GM23248 (cell line): ENCODE results near the gene NYNRIN. TPM values are rescaled to one million over a fixed set of nuclear protein-coding genes. Genes with fewer than 3 reads are reported as not detected.

ENCODE experiments used
- DNase-seq: peaks from one replicate; pipeline ENCODE4 v3.0.0-alpha.2; 2015
- H2AFZ ChIP-seq: fragments of 200-600 bp; sonication (generic); 2 replicates; pipeline ENCODE4 v1.6.1; 2016; ENCODE audit warnings: antibody characterized with exemption
- H3F3A ChIP-seq: fragments of 200-600 bp; sonication (generic); 2 replicates; pipeline ENCODE4 v1.6.1; 2016; ENCODE audit warnings: mild to moderate bottlenecking, antibody characterized with exemption, mixed run types; ENCODE audit not compliant: insufficient read depth
- H3K27ac ChIP-seq: fragments of 200-600 bp; sonication (generic); 2 replicates; pipeline ENCODE4 v1.5.1; 2016; ENCODE audit warnings: mild to moderate bottlenecking
- H3K27me3 ChIP-seq: fragments of 200-600 bp; sonication (generic); replicated peaks from 2 replicates; pipeline ENCODE4 v1.6.1; 2016; ENCODE audit warnings: mild to moderate bottlenecking; ENCODE audit not compliant: insufficient read depth
- H3K36me3 ChIP-seq: fragments of 200-600 bp; sonication (generic); 2 replicates; pipeline ENCODE4 v1.6.1; 2016; ENCODE audit warnings: low read depth, mild to moderate bottlenecking
- H3K4me1 ChIP-seq: fragments of 200-600 bp; sonication (generic); 2 replicates; pipeline ENCODE4 v1.6.1; 2016; ENCODE audit warnings: mild to moderate bottlenecking; ENCODE audit not compliant: insufficient read depth
- H3K4me2 ChIP-seq: fragments of 200-600 bp; sonication (generic); one replicate; pipeline ENCODE4 v1.6.1; 2016; ENCODE audit warnings: mild to moderate bottlenecking; ENCODE audit not compliant: unreplicated experiment
- H3K4me3 ChIP-seq: fragments of 200-600 bp; sonication (generic); 2 replicates; pipeline ENCODE4 v1.5.1; 2016; ENCODE audit warnings: mild to moderate bottlenecking
- H3K79me2 ChIP-seq: fragments of 200-600 bp; sonication (generic); 2 replicates; pipeline ENCODE4 v1.6.1; 2016; ENCODE audit warnings: mild to moderate bottlenecking; ENCODE audit not compliant: insufficient read depth
- H3K9ac ChIP-seq: fragments of 200-600 bp; sonication (generic); 2 replicates; pipeline ENCODE4 v1.6.1; 2016; ENCODE audit warnings: mild to moderate bottlenecking
- H3K9me2 ChIP-seq: fragments of 200-600 bp; sonication (generic); 2 replicates; pipeline ENCODE4 v1.6.1; 2016; ENCODE audit warnings: mixed run types, mild to moderate bottlenecking, moderate library complexity; ENCODE audit not compliant: insufficient read depth
- H3K9me3 ChIP-seq: fragments of 200-600 bp; sonication (generic); one replicate; pipeline ENCODE4 v1.6.1; 2017; ENCODE audit warnings: low read depth
- H4K20me1 ChIP-seq: fragments of 200-600 bp; sonication (generic); 2 replicates; pipeline ENCODE4 v1.6.0; 2016; ENCODE audit not compliant: insufficient read depth
- EZH2 ChIP-seq: fragments of 200-600 bp; sonication (generic); IDR thresholded peaks from 2 replicates; pipeline ENCODE4 v1.6.1; 2018; ENCODE audit warnings: antibody characterized with exemption, mild to moderate bottlenecking; ENCODE audit not compliant: insufficient read depth, poor library complexity, severe bottlenecking
- EZH2phosphoT487 ChIP-seq: fragments of 200-600 bp; sonication (generic); IDR thresholded peaks from 2 replicates; pipeline ENCODE4 v1.6.1; 2018; ENCODE audit warnings: antibody characterized with exemption, moderate library complexity, mild to moderate bottlenecking, low read depth; ENCODE audit not compliant: insufficient read depth
- WGBS, 2 experiments: methylation state at CpG; one replicate each; pipeline ENCODE4 v1.1.6; 2015 to 2017; ENCODE audit warnings: low lambda C conversion rate in 2 of 2, low coverage in 1 of 2; ENCODE audit errors: missing lambda C conversion rate in 2 of 2; 5-methylcytosine and 5-hydroxymethylcytosine counted together
- in situ Hi-C: fragments of 300-500 bp; cut with MboI; formaldehyde crosslinking; loops from 2 replicates; pipeline ENCODE4 v1.15.0; 2020
- polyA plus RNA-seq: library from polyadenylated mRNA; unstranded; fragments of >200 nt; fragmentation: Nextera tagmentation; extraction: Ambion mirVana; gene quantifications from 2 replicates; pipeline ENCODE4 v1.2.1, GENCODE V29; 2016
- total RNA-seq: library from RNA; depleted of rRNA; stranded (reverse); fragments of >200 nt; shearing (Covaris generic); gene quantifications from 2 replicates; pipeline ENCODE4 v1.2.3, GENCODE V29; 2014

NYNRIN gene
- total and polyA plus RNA-seq, 2 experiments from 2014 or later: 2.2 to 4.4 TPM

DNA sequence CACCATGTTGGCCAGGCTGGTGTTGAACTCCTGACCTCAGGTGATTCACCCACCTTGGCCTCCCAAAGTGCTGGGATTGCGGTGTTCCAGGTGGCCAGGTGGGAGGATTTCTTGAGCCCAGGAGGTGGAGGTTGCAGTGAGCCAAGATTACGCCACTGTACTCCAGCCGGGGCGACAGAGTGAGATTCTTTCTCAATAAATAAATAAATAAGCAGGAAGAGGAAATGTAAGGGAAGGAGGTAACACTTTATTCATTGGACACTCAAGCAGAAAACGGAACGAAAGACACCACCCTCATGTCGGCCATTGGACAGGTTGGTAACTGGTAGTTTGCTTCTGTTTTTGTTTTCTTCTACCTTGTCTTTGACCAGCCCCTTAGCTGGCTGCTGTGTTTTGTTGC lies 43.8 kb upstream of the NYNRIN start:
- no peaks in the 10 kb centered on the region for H3K9me3 ChIP-seq
- 94 to 95% methylated on average over 7 of the region's 7 CpGs for WGBS, 2 experiments
- H4K20me1 ChIP-seq: no peaks in the 10 kb centered on the region
- no peaks in the 10 kb centered on the region for H3K36me3 ChIP-seq
- H3K4me2 ChIP-seq: no peak overlapping the region
- H3F3A ChIP-seq: peaks cover 24% of the 10 kb centered on the region
- H3K27ac ChIP-seq: peak overlapping the region; percentile 68
- DNase-seq: no peak
- H2AFZ ChIP-seq: no peak overlapping the region
- no peaks in the 10 kb centered on the region for H3K79me2 ChIP-seq
- no peak overlapping the region for H3K9ac ChIP-seq
- in situ Hi-C loops: no loop called here
- H3K4me1 ChIP-seq: peaks cover 25% of the 10 kb centered on the region
- TF ChIP-seq EZH2 (no peak), EZH2phosphoT487 (no peak)
- no peaks in the 10 kb centered on the region for H3K27me3 ChIP-seq
- no peaks in the 10 kb centered on the region for H3K9me2 ChIP-seq
- H3K4me3 ChIP-seq: no peak overlapping the region

DNA sequence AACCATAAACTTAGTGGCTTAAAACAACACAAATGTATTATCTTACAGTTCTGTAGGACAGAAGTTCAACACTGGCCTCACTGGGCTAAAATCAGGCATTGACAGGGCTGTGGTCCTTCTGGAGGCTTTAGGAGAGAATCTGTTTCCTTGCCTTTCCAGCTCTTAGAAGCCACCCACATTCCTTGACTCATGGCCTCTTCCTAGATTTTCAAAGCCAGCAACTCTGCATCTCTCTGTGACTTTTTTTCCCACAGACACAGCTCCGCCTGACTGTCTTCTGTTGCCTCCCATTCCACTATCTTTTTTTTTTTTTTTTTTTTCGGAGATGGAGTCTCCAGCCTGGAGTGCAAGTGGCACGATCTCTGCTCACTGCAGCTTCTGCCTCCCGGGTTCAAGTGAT lies 42.6 kb upstream of the NYNRIN start:
- Histone ChIP-seq H2AFZ (no peak overlapping the region), H3K4me1 (peaks cover 27% of the 10 kb centered on the region), H3F3A (peaks cover 21% of the 10 kb centered on the region), H3K27ac (no peak overlapping the region), H3K4me2 (no peak overlapping the region), H3K4me3 (no peak overlapping the region), H3K79me2 (no peaks in the 10 kb centered on the region), H4K20me1 (no peaks in the 10 kb centered on the region), H3K36me3 (no peaks in the 10 kb centered on the region), H3K27me3 (no peaks in the 10 kb centered on the region), H3K9me3 (no peaks in the 10 kb centered on the region), H3K9ac (no peak overlapping the region), H3K9me2 (no peaks in the 10 kb centered on the region)
- 52 to 67% methylated on average over 3 to 4 of the region's 4 CpGs for WGBS, 2 experiments
- TF ChIP-seq EZH2 (no peak), EZH2phosphoT487 (no peak)
- DNase-seq: no peak
- in situ Hi-C loops: no loop called here

DNA sequence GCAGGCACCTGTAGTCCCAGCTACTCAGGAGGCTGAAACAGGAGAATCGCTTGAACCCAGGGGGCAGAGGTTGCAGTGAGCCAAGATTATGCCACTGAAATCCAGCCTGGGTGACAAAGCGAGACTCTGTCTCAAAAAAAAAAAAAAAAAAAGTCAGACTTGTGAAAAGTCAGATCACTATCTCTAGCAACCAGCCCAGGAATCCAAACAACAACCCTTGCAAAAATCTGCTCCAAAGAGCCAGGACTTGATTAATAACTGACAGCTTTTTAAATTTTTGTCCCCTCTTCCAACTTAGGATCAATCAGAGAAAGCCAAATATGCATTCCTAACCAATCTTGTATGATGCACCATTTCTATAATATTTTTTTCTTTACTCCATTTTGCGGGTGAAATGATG lies 38.5 kb upstream of the NYNRIN start:
- no peak overlapping the region for H2AFZ ChIP-seq
- no peak overlapping the region for H3K9ac ChIP-seq
- no peaks in the 10 kb centered on the region for H3K9me3 ChIP-seq
- H3K79me2 ChIP-seq: no peaks in the 10 kb centered on the region
- no peak for DNase-seq
- no peak for TF ChIP-seq EZH2
- no peak for TF ChIP-seq EZH2phosphoT487
- H3K27me3 ChIP-seq: no peaks in the 10 kb centered on the region
- no peak overlapping the region for H3K4me2 ChIP-seq
- H3K36me3 ChIP-seq: no peaks in the 10 kb centered on the region
- H3F3A ChIP-seq: peaks cover 16% of the 10 kb centered on the region
- in situ Hi-C loops: no loop called here
- H3K9me2 ChIP-seq: no peaks in the 10 kb centered on the region
- WGBS, 2 experiments: 83 to 98% methylated on average over 2 to 3 of the region's 3 CpGs
- no peaks in the 10 kb centered on the region for H4K20me1 ChIP-seq
- no peak overlapping the region for H3K4me3 ChIP-seq
- H3K27ac ChIP-seq: no peak overlapping the region
- H3K4me1 ChIP-seq: peaks cover 26% of the 10 kb centered on the region

DNA sequence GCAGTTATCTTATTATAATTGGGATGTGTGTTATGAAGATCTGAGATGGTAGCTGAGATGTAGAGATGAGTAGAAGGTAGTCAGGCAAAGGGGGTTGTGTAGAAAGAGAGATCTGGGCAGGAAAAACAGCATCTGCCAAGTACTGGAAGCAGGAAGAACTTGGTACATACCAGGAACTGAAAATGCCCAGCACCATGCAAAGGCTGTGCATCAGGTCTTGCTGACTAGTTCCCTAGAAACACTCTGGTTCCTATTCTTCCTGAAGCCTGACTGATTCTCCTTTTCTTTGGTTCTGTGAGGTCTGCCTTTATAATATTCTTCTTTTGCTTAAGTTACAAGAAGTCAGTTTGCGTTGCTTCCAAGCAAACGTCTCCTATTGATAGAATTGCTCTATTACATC lies 37.5 kb upstream of the NYNRIN start:
- H3F3A ChIP-seq: peaks cover 17% of the 10 kb centered on the region
- no peak for DNase-seq
- in situ Hi-C loops: no loop called here

More for the DNA sequence above, 37.5 kb upstream of the NYNRIN start:
- Histone ChIP-seq H4K20me1 (no peaks in the 10 kb centered on the region), H3K4me3 (no peak overlapping the region), H3K9me3 (no peaks in the 10 kb centered on the region), H3K27me3 (no peaks in the 10 kb centered on the region), H3K9ac (no peak overlapping the region), H3K4me2 (no peak overlapping the region), H3K79me2 (no peaks in the 10 kb centered on the region), H2AFZ (no peak overlapping the region), H3K4me1 (peaks cover 33% of the 10 kb centered on the region), H3K36me3 (no peaks in the 10 kb centered on the region), H3K9me2 (no peaks in the 10 kb centered on the region), H3K27ac (peak overlapping the region; percentile 83; the same call in 1 of the 2 replicates)
- 74 to 83% methylated on average over 2 of the region's 2 CpGs for WGBS, 2 experiments
- no peak for TF ChIP-seq EZH2phosphoT487
- no peak for TF ChIP-seq EZH2
